Activated T-cell treated with anti-CD3 and anti-CD28 coated beads, Interleukin-2, amount 50 U/mL, for 1 hour (primary cell): ENCODE measurements around the gene ENTREP1.

Source experiments
- DNase-seq: peaks from one replicate; pipeline ENCODE4 v3.0.0-alpha.2; 2020

Gene ENTREP1

GRCh38 chr9:69323861-69324260 lies 1.2 kb upstream of the ENTREP1 start:
- no peak for DNase-seq

GRCh38 chr9:69325409-69326212 lies 596 bp downstream of the ENTREP1 start:
- DNase-seq, result no peak

- no peak for DNase-seq
These were observed 1.2 kb downstream of the ENTREP1 start for GRCh38 chr9:69326261-69326660.

- DNase-seq, result no peak
These were observed 5.6 kb downstream of the ENTREP1 start for GRCh38 chr9:69330580-69330979.

GRCh38 chr9:69331444-69331843 lies 6.4 kb downstream of the ENTREP1 start:
- no peak for DNase-seq

GRCh38 chr9:69332067-69332685 lies 7.2 kb downstream of the ENTREP1 start:
- no peak for DNase-seq

- DNase-seq, result no peak
These were observed 8.7 kb downstream of the ENTREP1 start for GRCh38 chr9:69333716-69334115.

GRCh38 chr9:69334317-69334716 lies 9.3 kb downstream of the ENTREP1 start:
- DNase-seq, result no peak

GRCh38 chr9:69339620-69340019 lies 14.6 kb downstream of the ENTREP1 start:
- no peak for DNase-seq

- no peak for DNase-seq
These were observed 15.6 kb downstream of the ENTREP1 start for GRCh38 chr9:69340631-69341030.

GRCh38 chr9:69342769-69343168 lies 17.8 kb downstream of the ENTREP1 start:
- no peak for DNase-seq

- DNase-seq, result no peak
These were observed 19.4 kb downstream of the ENTREP1 start for GRCh38 chr9:69344459-69344858.

- no peak for DNase-seq
These were observed 21.8 kb downstream of the ENTREP1 start for GRCh38 chr9:69346596-69347390.

- no peak for DNase-seq
These were observed 22.6 kb downstream of the ENTREP1 start for GRCh38 chr9:69347607-69348006.

GRCh38 chr9:69351227-69351626 lies 26.2 kb downstream of the ENTREP1 start:
- no peak for DNase-seq

GRCh38 chr9:69355232-69355631 lies 30.2 kb downstream of the ENTREP1 start:
- DNase-seq, result no peak

- no peak for DNase-seq
These were observed 32.2 kb downstream of the ENTREP1 start for GRCh38 chr9:69357030-69357775.

- no peak for DNase-seq
These were observed 32.8 kb downstream of the ENTREP1 start for GRCh38 chr9:69357821-69358220.

- DNase-seq, result no peak
These were observed 38.2 kb downstream of the ENTREP1 start for GRCh38 chr9:69363191-69363590.

GRCh38 chr9:69364510-69365150 lies 39.6 kb downstream of the ENTREP1 start:
- no peak for DNase-seq

GRCh38 chr9:69370430-69370829 lies 45.4 kb downstream of the ENTREP1 start:
- no peak for DNase-seq

- DNase-seq, result no peak
These were observed 46.0 kb downstream of the ENTREP1 start for GRCh38 chr9:69371001-69371400.

- no peak for DNase-seq
These were observed 51.6 kb downstream of the ENTREP1 start for GRCh38 chr9:69376651-69377050.
